Upper lobe of right lung (tissue), 1 donor: ENCODE results near the gene SAPCD2. TPM values are rescaled to one million over a fixed set of nuclear protein-coding genes. Genes with fewer than 3 reads are reported as not detected.
A peak's percentile ranks its signal among the peaks of the same experiment; 100 is the strongest.

Experiments
- ATAC-seq: fragments of 200-7000 bp; cut with Tn5 transposase; one replicate; pipeline ENCODE4 v1.9.1; 2020; ENCODE audit warnings: mild to moderate bottlenecking, moderate library complexity
- DNase-seq: peaks from one replicate; pipeline ENCODE4 v3.0.0-alpha.2; 2020
- H3K27ac ChIP-seq: fragments of 200-600 bp; one replicate; pipeline ENCODE4 v1.8.0; 2022
- H3K27me3 ChIP-seq: fragments of 200-600 bp; one replicate; pipeline ENCODE4 v1.8.0; 2022; ENCODE audit warnings: mild to moderate bottlenecking
- H3K36me3 ChIP-seq: fragments of 200-600 bp; one replicate; pipeline ENCODE4 v1.8.0; 2022
- H3K4me1 ChIP-seq: fragments of 200-600 bp; one replicate; pipeline ENCODE4 v1.8.0; 2022
- H3K4me3 ChIP-seq: fragments of 200-600 bp; one replicate; pipeline ENCODE4 v1.8.0; 2022; ENCODE audit warnings: mild to moderate bottlenecking
- H3K9me3 ChIP-seq: fragments of 200-600 bp; one replicate; pipeline ENCODE4 v1.8.0; 2022
- CTCF ChIP-seq: fragments of 200-600 bp; IDR thresholded peaks from one replicate; pipeline ENCODE4 v1.8.0; 2022; ENCODE audit warnings: antibody characterized with exemption
- intact Hi-C: fragments of 100-400 bp; cut with DNase I; formaldehyde crosslinking; loops from one replicate; pipeline ENCODE4 v1.11.0; 2022
- total RNA-seq: library from RNA; stranded (reverse); fragmentation: NEBNext Ultra II Directional; extraction: Animal tissue kit (Norgen Biotek cat#: 25700); gene quantifications from one replicate; pipeline ENCODE4 v1.2.1, GENCODE V29; 2021
- donor health status: DM: no; HTN: yes; CAD: no; lungs with severe emphysema.

Gene SAPCD2
- total RNA-seq, 1 donor from 2014 or later = 0.84 TPM

GRCh38 chr9:137084526-137084925, 14.2 kb upstream of the SAPCD2 start:
- ATAC-seq = no peak
- no peak for DNase-seq
- H3K9me3 ChIP-seq = no peaks in the 10 kb centered on the region
- no peak for TF ChIP-seq CTCF
- H3K4me1 ChIP-seq = peaks cover 17% of the 10 kb centered on the region
- H3K4me3 ChIP-seq = no peak overlapping the region
- peaks cover 40% of the 10 kb centered on the region for H3K36me3 ChIP-seq
- intact Hi-C loops = no loop called here
- no peaks in the 10 kb centered on the region for H3K27me3 ChIP-seq
- H3K27ac ChIP-seq = no peak overlapping the region

- Histone ChIP-seq H3K9me3 (no peaks in the 10 kb centered on the region), H3K4me1 (peaks cover 22% of the 10 kb centered on the region), H3K36me3 (peaks cover 44% of the 10 kb centered on the region), H3K4me3 (no peak overlapping the region), H3K27me3 (no peaks in the 10 kb centered on the region), H3K27ac (no peak overlapping the region)
- intact Hi-C loops = no loop called here
- ATAC-seq (no peak), DNase-seq (peak; percentile 61)
- TF ChIP-seq CTCF = no peak
Observed at GRCh38 chr9:137083394-137084004, 13.1 kb upstream of the SAPCD2 start.

- intact Hi-C loops = no loop called here
- TF ChIP-seq CTCF = no peak
- Histone ChIP-seq H3K4me3 (no peak overlapping the region), H3K4me1 (peaks cover 23% of the 10 kb centered on the region), H3K36me3 (peaks cover 44% of the 10 kb centered on the region), H3K27ac (no peak overlapping the region), H3K27me3 (no peaks in the 10 kb centered on the region), H3K9me3 (no peaks in the 10 kb centered on the region)
- DNase-seq = no peak
- no peak for ATAC-seq
Observed at GRCh38 chr9:137082925-137083290, 12.6 kb upstream of the SAPCD2 start.

- TF ChIP-seq CTCF = no peak
- DNase-seq (peak; percentile 62), ATAC-seq (no peak)
- Histone ChIP-seq H3K27ac (no peak overlapping the region), H3K36me3 (peaks cover 44% of the 10 kb centered on the region), H3K4me3 (no peak overlapping the region), H3K4me1 (peaks cover 18% of the 10 kb centered on the region), H3K27me3 (no peaks in the 10 kb centered on the region), H3K9me3 (no peaks in the 10 kb centered on the region)
- intact Hi-C loops = no loop called here
Observed at GRCh38 chr9:137082222-137082924, 12.0 kb upstream of the SAPCD2 start.

GRCh38 chr9:137080260-137081122, 10.1 kb upstream of the SAPCD2 start:
- H3K4me1 ChIP-seq = peaks cover 16% of the 10 kb centered on the region
- H3K27ac ChIP-seq = no peak overlapping the region
- no peaks in the 10 kb centered on the region for H3K9me3 ChIP-seq
- peaks cover 44% of the 10 kb centered on the region for H3K36me3 ChIP-seq
- H3K27me3 ChIP-seq = no peaks in the 10 kb centered on the region
- TF ChIP-seq CTCF = no peak
- intact Hi-C loops = no loop called here
- no peak for ATAC-seq
- no peak overlapping the region for H3K4me3 ChIP-seq
- DNase-seq = no peak
